ENCODE measurements around the gene SGO1. TPM values are rescaled to one million over a fixed set of nuclear protein-coding genes. Genes with fewer than 3 reads are reported as not detected.
A peak's percentile ranks its signal among the peaks of the same experiment; 100 is the strongest.

The SGO1 gene
- total RNA-seq, 4 donors from 2014 or later: 0.34 TPM; not detected in 3

DNA sequence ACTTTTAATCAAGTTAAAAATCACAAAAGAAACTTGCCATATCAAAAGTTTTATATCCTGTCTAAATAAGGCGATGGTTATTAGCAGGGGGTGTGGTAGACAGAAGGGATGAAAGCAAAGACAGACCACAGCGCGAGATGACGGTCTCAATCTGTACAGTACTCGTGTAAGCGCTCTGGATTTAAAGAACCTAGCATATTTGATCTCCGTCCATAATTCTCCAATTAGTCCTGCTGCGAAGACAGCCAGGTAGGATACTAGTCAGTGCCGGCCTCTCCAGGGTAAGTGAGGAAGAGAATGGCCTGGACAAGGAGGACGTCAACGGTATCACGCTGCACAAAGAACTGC is 701 bp downstream of the SGO1 start:
- no peaks in the 10 kb centered on the region for H3K36me3 ChIP-seq
- H3K4me1 ChIP-seq: peaks cover 16 to 22% (median 19%) of the 10 kb centered on the region in 4 donors
- H3K9me3 ChIP-seq: no peaks in the 10 kb centered on the region
- WGBS: 6% methylated on average over 12 of the region's 12 CpGs
- DNase-seq (ENCODE audit: extremely low spot score): no peak
- peak overlapping the region; percentile 70 to 78 (median 72) for H3K4me3 ChIP-seq
- no peak for TF ChIP-seq EP300 (IDR thresholded peaks at IDR 0.05)
- TF ChIP-seq, protein P1, sequence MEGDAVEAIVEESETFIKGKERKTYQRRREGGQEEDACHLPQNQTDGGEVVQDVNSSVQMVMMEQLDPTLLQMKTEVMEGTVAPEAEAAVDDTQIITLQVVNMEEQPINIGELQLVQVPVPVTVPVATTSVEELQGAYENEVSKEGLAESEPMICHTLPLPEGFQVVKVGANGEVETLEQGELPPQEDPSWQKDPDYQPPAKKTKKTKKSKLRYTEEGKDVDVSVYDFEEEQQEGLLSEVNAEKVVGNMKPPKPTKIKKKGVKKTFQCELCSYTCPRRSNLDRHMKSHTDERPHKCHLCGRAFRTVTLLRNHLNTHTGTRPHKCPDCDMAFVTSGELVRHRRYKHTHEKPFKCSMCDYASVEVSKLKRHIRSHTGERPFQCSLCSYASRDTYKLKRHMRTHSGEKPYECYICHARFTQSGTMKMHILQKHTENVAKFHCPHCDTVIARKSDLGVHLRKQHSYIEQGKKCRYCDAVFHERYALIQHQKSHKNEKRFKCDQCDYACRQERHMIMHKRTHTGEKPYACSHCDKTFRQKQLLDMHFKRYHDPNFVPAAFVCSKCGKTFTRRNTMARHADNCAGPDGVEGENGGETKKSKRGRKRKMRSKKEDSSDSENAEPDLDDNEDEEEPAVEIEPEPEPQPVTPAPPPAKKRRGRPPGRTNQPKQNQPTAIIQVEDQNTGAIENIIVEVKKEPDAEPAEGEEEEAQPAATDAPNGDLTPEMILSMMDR (IDR thresholded peaks at IDR 0.05): no peak
- TF ChIP-seq POLR2AphosphoS5 (IDR thresholded peaks at IDR 0.05): no peak
- TF ChIP-seq POLR2A (IDR thresholded peaks at IDR 0.05; ENCODE audit: low read depth): no peak
- intact Hi-C loops (cut with DNase I): loop anchor here (5.0 kb wide), 1 partner anchor 143 kb away; the partner anchor contains the start of gene KAT2B
- H3K27ac ChIP-seq (replicated peaks in 1 of 4): no peak overlapping the region
- H3K27me3 ChIP-seq: no peaks in the 10 kb centered on the region

- no peak overlapping the region for H3K27ac ChIP-seq (replicated peaks in 1 of 4)
- no peak for DNase-seq (ENCODE audit: extremely low spot score)
- H3K4me1 ChIP-seq: peaks cover 13 to 16% (median 15%) of the 10 kb centered on the region in 4 donors
- H3K27me3 ChIP-seq: no peaks in the 10 kb centered on the region
- WGBS: 91% methylated on average over 4 of the region's 4 CpGs
- H3K9me3 ChIP-seq: no peaks in the 10 kb centered on the region
- intact Hi-C loops (cut with DNase I): no loop called here
- H3K36me3 ChIP-seq: no peaks in the 10 kb centered on the region
- TF ChIP-seq POLR2A (IDR thresholded peaks at IDR 0.05; ENCODE audit: low read depth) (no peak), POLR2AphosphoS5 (IDR thresholded peaks at IDR 0.05) (no peak), EP300 (IDR thresholded peaks at IDR 0.05) (no peak)
- TF ChIP-seq, protein P1 (IDR thresholded peaks at IDR 0.05): no peak
- H3K4me3 ChIP-seq: no peak overlapping the region
Observed at GRCh38 chr3:20182206-20182605, 3.8 kb downstream of the SGO1 start.

DNA sequence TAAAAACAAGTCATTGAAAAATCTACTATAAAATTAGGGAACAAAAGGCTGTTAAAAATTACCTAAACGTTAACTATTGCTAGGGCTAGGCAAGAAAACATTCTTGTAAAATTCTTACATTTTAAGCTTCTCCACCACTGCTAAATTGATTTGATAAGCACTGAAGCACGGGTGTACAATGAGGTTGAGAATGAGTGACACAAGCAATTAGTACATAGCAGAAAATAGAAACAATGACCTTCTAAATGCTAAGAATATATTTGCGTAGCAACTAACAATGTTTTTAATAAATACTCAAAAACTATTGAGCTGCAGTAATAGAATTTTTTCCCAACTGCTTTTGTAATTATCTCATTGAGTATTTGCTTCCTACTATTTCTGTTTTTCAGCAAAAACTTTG is 4.7 kb downstream of the SGO1 start:
- H3K36me3 ChIP-seq: no peaks in the 10 kb centered on the region
- WGBS: 82% methylated on average over 3 of the region's 3 CpGs
- no peak overlapping the region for H3K4me3 ChIP-seq
- H3K9me3 ChIP-seq: no peaks in the 10 kb centered on the region
- intact Hi-C loops (cut with DNase I): no loop called here
- peaks cover 8 to 10% (median 9%) of the 10 kb centered on the region in 4 donors for H3K4me1 ChIP-seq
- TF ChIP-seq, protein P1 (IDR thresholded peaks at IDR 0.05): no peak
- no peak for TF ChIP-seq EP300 (IDR thresholded peaks at IDR 0.05)
- no peak for TF ChIP-seq POLR2AphosphoS5 (IDR thresholded peaks at IDR 0.05)
- TF ChIP-seq POLR2A (IDR thresholded peaks at IDR 0.05; ENCODE audit: low read depth): no peak
- H3K27me3 ChIP-seq: no peaks in the 10 kb centered on the region
- no peak overlapping the region for H3K27ac ChIP-seq (replicated peaks in 1 of 4)
- no peak for DNase-seq (ENCODE audit: extremely low spot score)

- no peaks in the 10 kb centered on the region for H3K27me3 ChIP-seq
- no peak overlapping the region for H3K4me3 ChIP-seq
- 75% methylated on average over 4 of the region's 4 CpGs for WGBS
- no peaks in the 10 kb centered on the region for H3K9me3 ChIP-seq
- DNase-seq (ENCODE audit: extremely low spot score): no peak
- H3K27ac ChIP-seq (replicated peaks in 1 of 4): no peak overlapping the region
- TF ChIP-seq POLR2A (IDR thresholded peaks at IDR 0.05; ENCODE audit: low read depth) (no peak), EP300 (IDR thresholded peaks at IDR 0.05) (no peak), POLR2AphosphoS5 (IDR thresholded peaks at IDR 0.05) (no peak)
- TF ChIP-seq, protein P1 (IDR thresholded peaks at IDR 0.05): no peak
- H3K4me1 ChIP-seq: no peaks in the 10 kb centered on the region
- intact Hi-C loops (cut with DNase I): no loop called here
- H3K36me3 ChIP-seq: no peaks in the 10 kb centered on the region
Observed at GRCh38 chr3:20173844-20174410, 12.1 kb downstream of the SGO1 start.

DNA sequence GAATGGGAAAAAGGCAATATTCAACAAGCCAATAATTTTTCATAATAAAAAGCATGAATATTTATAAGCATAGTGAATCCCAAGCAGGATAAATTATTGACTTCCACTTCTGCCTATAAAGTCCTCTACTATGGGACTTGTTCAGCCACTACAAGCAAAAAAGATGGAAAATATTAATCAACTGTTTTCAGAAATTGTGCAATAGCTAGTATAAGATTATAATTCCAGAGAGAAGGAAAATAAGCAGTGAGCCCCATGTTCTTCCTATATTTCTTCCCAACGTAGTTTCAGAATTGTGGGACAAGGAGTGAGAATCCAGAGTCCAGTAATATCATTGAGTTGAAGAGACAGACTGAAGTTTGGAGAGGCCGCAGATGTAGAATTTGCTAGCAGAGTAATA is 24.3 kb downstream of the SGO1 start:
- intact Hi-C loops (cut with DNase I): no loop called here
- no peak for DNase-seq (ENCODE audit: extremely low spot score)
- no peaks in the 10 kb centered on the region for H3K36me3 ChIP-seq
- H3K9me3 ChIP-seq: no peaks in the 10 kb centered on the region
- peaks cover 0 to 3% (median 0%) of the 10 kb centered on the region in 4 donors for H3K27me3 ChIP-seq
- TF ChIP-seq, protein P1 (IDR thresholded peaks at IDR 0.05): no peak
- TF ChIP-seq POLR2AphosphoS5 (IDR thresholded peaks at IDR 0.05) (no peak), POLR2A (IDR thresholded peaks at IDR 0.05; ENCODE audit: low read depth) (no peak), EP300 (IDR thresholded peaks at IDR 0.05) (no peak)
- no peak overlapping the region for H3K4me3 ChIP-seq
- no peak overlapping the region for H3K27ac ChIP-seq (replicated peaks in 1 of 4)
- 85% methylated on average over 2 of the region's 2 CpGs for WGBS
- H3K4me1 ChIP-seq: peaks cover 0 to 8% (median 3%) of the 10 kb centered on the region in 4 donors
